Neutrophil (primary cell): ENCODE results near the gene C11orf65.

Experiments used
- H3K27ac ChIP-seq: fragments of 200-600 bp; sonication (generic); 2 replicates; pipeline ENCODE4 v1.5.1; 2016; ENCODE audit warnings: mild to moderate bottlenecking, moderate library complexity
- H3K27me3 ChIP-seq: fragments of 200-600 bp; sonication (generic); 2 replicates; pipeline ENCODE4 v1.6.0; 2016; ENCODE audit warnings: mild to moderate bottlenecking
- H3K36me3 ChIP-seq: fragments of 200-600 bp; sonication (generic); 2 replicates; pipeline ENCODE4 v1.5.1; 2017
- H3K4me1 ChIP-seq, 2 experiments: fragments of 200-600 bp in 1 of 2; sonication (generic) in 1 of 2; 1 replicate in 1 of 2; 2 replicates in 1 of 2; pipeline versions ENCODE4 v1.5.1 to v1.6.1; 2013 to 2016; ENCODE audit warnings: low read depth in 1 of 2, low read length in 1 of 2, mild to moderate bottlenecking in 1 of 2, moderate library complexity in 1 of 2; ENCODE audit not compliant: control insufficient read depth in 1 of 2, insufficient read depth in 1 of 2
- H3K4me3 ChIP-seq, 2 experiments: fragments of 200-600 bp in 1 of 2; sonication (generic) in 1 of 2; 1 replicate in 1 of 2; 2 replicates in 1 of 2; pipeline ENCODE4 v1.5.1; 2013 to 2016; ENCODE audit warnings: low read depth in 1 of 2, low read length in 1 of 2, mild to moderate bottlenecking in 1 of 2, moderate library complexity in 1 of 2
- H3K9me3 ChIP-seq: fragments of 200-600 bp; sonication (generic); 2 replicates; pipeline ENCODE4 v1.5.1; 2016
- TF ChIP-seq, protein P1 (sequence below): fragments of 200-600 bp; sonication (generic); IDR thresholded peaks from 2 replicates; pipeline ENCODE4 v1.5.1; 2016; ENCODE audit warnings: antibody characterized with exemption

Gene C11orf65

GRCh38 chr11:108501396-108501795 lies 34.1 kb upstream of the C11orf65 start:
- TF ChIP-seq, protein P1, sequence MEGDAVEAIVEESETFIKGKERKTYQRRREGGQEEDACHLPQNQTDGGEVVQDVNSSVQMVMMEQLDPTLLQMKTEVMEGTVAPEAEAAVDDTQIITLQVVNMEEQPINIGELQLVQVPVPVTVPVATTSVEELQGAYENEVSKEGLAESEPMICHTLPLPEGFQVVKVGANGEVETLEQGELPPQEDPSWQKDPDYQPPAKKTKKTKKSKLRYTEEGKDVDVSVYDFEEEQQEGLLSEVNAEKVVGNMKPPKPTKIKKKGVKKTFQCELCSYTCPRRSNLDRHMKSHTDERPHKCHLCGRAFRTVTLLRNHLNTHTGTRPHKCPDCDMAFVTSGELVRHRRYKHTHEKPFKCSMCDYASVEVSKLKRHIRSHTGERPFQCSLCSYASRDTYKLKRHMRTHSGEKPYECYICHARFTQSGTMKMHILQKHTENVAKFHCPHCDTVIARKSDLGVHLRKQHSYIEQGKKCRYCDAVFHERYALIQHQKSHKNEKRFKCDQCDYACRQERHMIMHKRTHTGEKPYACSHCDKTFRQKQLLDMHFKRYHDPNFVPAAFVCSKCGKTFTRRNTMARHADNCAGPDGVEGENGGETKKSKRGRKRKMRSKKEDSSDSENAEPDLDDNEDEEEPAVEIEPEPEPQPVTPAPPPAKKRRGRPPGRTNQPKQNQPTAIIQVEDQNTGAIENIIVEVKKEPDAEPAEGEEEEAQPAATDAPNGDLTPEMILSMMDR: no peak
- Histone ChIP-seq H3K27ac (no peak overlapping the region), H3K27me3 (peaks cover 3% of the 10 kb centered on the region), H3K4me3 (no peak overlapping the region), H3K9me3 (no peaks in the 10 kb centered on the region), H3K4me1 (peaks cover 11% of the 10 kb centered on the region in 2 experiments), H3K36me3 (no peaks in the 10 kb centered on the region)

- Histone ChIP-seq H3K9me3 (no peaks in the 10 kb centered on the region), H3K27me3 (peaks cover 3% of the 10 kb centered on the region)
- TF ChIP-seq, protein P1: no peak
Observed at GRCh38 chr11:108500721-108501120, 33.4 kb upstream of the C11orf65 start.

GRCh38 chr11:108500169-108500568 lies 32.8 kb upstream of the C11orf65 start:
- Histone ChIP-seq H3K4me3 (no peak overlapping the region), H3K27ac (no peak overlapping the region)

More at GRCh38 chr11:108500721-108501120, 33.4 kb upstream of the C11orf65 start:
- no peak overlapping the region for H3K27ac ChIP-seq
- peaks cover 11% of the 10 kb centered on the region in 2 experiments for H3K4me1 ChIP-seq
- H3K36me3 ChIP-seq: no peaks in the 10 kb centered on the region
- H3K4me3 ChIP-seq: no peak overlapping the region

GRCh38 chr11:108498816-108499408 lies 31.6 kb upstream of the C11orf65 start:
- TF ChIP-seq, protein P1: no peak
- peaks cover 11% of the 10 kb centered on the region in 2 experiments for H3K4me1 ChIP-seq
- no peaks in the 10 kb centered on the region for H3K36me3 ChIP-seq
- H3K4me3 ChIP-seq: peak overlapping the region in 1 of 2 experiments; percentile 64
- H3K27me3 ChIP-seq: peaks cover 3% of the 10 kb centered on the region
- no peaks in the 10 kb centered on the region for H3K9me3 ChIP-seq
- no peak overlapping the region for H3K27ac ChIP-seq

More at GRCh38 chr11:108500169-108500568, 32.8 kb upstream of the C11orf65 start:
- peaks cover 11% of the 10 kb centered on the region in 2 experiments for H3K4me1 ChIP-seq
- TF ChIP-seq, protein P1: no peak
- peaks cover 3% of the 10 kb centered on the region for H3K27me3 ChIP-seq
- no peaks in the 10 kb centered on the region for H3K9me3 ChIP-seq
- no peaks in the 10 kb centered on the region for H3K36me3 ChIP-seq

DNA sequence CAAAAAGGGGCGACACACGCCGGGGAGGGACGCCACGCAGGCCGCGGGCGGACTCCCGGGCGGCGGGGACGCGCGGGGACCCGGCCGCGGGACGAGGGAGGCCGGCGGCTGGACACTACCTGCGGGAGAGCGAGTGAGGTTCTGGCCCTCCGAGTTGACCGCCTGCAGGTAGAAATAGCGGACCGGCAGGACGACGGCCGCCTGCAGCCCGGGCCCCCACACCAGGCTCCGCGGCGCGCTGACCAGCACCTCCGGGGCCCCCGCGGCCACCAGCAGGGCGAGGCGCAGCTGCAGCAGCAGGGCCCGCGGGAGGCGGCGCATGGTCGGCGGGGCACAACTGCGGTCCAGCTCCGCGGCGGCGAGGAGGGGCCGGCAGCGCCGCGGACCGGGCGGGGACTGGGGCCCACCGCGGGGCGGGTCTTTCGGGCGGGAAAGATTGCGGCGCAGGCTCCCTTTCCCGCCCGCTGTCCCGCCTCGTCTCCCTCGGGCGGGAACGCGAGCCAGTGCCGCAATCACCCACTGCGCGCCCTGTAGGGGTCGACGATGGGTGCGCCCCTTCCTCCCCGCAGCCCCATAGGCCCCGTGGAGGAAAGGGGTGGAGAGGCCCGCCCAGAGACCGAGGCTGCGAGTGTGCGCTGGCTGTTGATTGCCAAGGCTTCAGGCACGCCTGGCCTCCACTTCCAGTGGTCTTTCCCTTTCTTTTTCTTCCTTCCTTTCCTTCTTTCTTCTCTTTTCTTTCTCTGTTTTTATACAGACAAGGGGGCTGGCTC lies 30.9 kb upstream of the C11orf65 start, which contains the start of gene POGLUT3:
Gene POGLUT3, minus strand, starts transcription at position 339 of the 770 bp plus-strand sequence. Its CDS starts 18 bp downstream, at position 321.
- H3K27me3 ChIP-seq: peaks cover 3% of the 10 kb centered on the region
- peak within 1 kb of the TSS; percentile 52 for H3K27ac ChIP-seq
- no peaks in the 10 kb centered on the region for H3K36me3 ChIP-seq
- TF ChIP-seq, protein P1: no peak
- no peaks in the 10 kb centered on the region for H3K9me3 ChIP-seq
- H3K4me1 ChIP-seq: peaks cover 11% of the 10 kb centered on the region in 2 experiments
- H3K4me3 ChIP-seq: peak within 1 kb of the TSS; percentile 64 to 69
